DMS 273 (cell line): ENCODE data around the gene TIMM8A.

Source experiments
- DNase-seq: peaks from one replicate; lab custom pipeline; 2025; ENCODE audit not compliant: unreplicated experiment; lab: John Stamatoyannopoulos, UW

Gene TIMM8A

GRCh38 chrX:101348452-101349192 lies at the start of gene TIMM8A:
TIMM8A (minus strand) TSS chrX:101348742; CDS start chrX:101348664, 78 bp downstream.
- peak; percentile 92 for DNase-seq

DNA sequence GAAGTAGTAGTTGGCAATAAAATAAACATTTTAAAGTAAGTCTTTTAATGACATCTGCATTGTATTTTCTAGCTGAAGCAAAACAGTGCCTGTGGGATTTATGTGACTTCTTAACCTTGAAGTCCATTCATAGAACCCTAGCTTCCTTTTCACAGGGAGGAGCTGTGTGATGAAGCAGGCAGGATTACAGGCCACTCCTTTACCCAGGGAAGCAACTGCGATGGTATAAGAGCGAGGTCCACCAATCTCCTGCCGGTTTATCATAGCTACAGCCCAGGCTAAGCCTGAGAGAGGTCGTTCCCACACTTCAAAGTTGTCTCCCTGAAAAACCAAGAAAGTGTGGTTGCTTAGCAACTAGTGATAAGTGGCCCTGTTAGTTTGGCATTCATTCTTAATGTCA lies 49.2 kb upstream of the TIMM8A start:
- DNase-seq = peak; percentile 47

- peak; percentile 47 for DNase-seq
Measured at GRCh38 chrX:101395789-101396188, 47.2 kb upstream of the TIMM8A start.

DNA sequence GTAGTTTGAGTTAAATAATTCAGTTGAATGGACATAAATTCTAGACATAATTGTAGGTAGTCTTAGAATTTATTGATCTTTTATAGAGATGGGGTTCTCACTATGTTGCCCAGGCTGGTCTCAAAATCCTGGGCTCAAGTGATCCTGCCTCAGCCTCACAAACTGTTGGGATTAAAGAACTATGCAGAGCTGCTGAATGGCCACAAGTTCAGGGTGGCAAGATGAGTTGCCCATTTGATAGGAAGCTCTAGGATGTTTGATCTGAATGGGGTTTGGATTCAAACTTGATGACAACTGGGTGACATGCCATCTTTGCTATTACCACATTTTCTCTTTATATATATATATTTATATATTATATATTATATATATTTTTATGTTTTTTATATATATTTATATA lies 45.8 kb upstream of the TIMM8A start:
- peak; percentile 28 for DNase-seq

GRCh38 chrX:101393530-101394305 lies 45.2 kb upstream of the TIMM8A start:
- DNase-seq = no peak

DNA sequence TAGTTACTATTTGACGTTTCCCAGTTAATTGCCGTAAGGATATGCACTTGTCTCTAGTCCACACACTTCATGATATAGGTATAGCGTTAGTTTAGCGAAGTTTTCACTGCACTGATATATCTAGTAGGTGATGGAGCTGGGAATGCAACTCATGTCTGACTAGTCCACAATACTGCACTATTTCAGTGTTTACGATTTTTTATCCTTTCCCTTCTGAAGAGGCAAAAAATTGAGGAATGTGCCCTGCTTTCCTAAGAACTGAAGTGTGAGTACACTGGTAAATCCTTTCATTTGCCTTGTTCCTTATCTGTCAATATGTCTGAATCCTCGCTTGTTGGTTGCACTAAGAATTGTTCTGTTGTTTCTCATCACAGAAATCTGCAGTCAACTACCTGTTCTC lies 43.3 kb upstream of the TIMM8A start:
- DNase-seq = no peak

- DNase-seq = peak; percentile 96
Measured at GRCh38 chrX:101390664-101391525, 42.4 kb upstream of the TIMM8A start, which contains the start of gene RPL36A. RPL36A (plus strand) TSS chrX:101391011; CDS start chrX:101391044, 33 bp downstream.

DNA sequence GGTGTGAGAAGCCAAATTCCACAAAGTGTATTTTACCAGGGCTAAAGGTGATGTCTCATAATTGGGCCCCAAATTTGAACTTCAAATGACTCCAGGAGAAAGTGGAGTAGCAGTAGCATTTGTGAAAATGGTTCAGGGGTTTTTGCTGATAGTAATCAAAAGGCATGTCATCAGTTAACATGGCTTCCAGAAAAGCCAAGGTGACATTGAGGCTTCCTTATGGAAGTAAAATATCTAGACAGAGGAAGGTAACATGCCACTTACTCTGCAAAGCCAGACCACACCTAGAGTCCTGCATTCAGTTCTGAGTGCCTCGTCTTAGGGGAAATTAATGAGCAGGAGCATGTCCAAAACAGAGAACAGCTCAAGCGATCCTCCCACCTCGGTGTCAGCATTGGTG lies 40.1 kb upstream of the TIMM8A start:
- DNase-seq = no peak

- no peak for DNase-seq
Measured at GRCh38 chrX:101386542-101386885, 38.0 kb upstream of the TIMM8A start.

DNA sequence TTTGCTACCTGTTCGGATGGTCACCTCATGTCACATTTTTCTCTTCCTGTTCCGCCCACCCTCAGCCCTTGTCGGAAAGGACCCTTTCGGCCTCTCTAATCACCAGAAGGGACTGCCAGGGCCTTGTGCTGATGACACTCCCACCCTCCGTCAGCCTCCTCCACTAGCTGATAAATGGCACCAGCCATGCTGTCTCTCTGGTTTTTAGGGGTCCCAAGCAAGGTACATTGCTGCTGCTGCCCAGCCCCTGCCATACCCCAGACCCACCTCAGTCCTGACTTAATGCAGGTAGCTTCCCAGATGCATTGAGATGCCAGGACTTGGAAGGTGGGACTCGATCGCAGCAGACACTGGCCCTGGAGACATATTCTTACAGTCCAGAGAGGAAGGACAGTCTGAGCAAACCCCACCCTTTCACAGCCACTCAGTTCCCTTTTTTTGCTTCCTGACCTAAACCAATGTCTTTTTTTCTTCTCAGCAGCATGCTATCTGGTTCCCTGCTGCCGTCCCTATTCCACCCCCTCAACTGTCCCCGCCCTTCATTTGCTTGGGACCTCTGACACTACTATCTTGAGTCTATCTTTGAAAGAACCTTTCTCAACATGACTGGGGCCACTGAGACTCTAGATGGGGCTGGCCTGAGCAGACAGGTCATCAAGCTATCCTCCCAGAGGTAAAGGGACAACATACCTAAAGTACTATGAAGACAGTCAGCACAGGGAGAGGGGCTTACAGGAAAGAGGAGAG lies 37.4 kb upstream of the TIMM8A start, which contains the start of gene BTK:
Gene BTK (minus strand): TSS at position 397 of the 747 bp plus-strand sequence. CDS start 10,907 bp downstream, outside the sequence.
- DNase-seq = no peak

DNA sequence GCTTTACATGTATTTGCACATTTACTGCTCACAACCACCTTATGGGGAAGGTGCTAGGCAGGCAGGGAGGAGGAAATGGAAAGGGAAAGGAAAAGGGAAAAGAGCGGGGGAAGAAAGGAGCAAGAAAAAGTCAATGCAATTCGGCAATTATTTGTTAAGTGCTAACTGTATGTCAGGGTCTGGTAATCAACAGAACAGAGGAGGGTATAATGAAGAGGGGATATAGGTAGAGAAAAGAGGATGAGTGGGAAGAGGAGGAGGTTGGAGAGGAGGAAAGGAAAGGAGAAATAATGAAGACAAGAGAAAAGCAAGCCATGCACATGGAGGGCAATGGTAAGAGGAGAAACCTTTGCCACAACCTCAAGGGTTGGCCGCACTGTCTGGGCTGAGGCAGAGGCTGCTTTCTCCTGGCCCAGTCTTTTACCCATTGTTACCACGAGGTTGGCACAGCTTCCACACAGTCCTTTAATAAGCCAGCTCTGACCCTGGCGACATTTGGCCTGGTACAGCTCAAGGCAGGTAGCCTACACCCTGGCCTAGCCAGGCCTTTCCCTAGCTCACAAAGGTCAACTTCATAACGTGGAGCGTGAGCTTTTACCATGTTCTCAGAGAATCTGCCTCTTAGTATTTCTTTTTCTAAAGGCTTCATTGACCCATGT lies 36.6 kb upstream of the TIMM8A start:
- DNase-seq = no peak

GRCh38 chrX:101383679-101384205 lies 35.2 kb upstream of the TIMM8A start:
- peak; percentile 45 for DNase-seq

DNA sequence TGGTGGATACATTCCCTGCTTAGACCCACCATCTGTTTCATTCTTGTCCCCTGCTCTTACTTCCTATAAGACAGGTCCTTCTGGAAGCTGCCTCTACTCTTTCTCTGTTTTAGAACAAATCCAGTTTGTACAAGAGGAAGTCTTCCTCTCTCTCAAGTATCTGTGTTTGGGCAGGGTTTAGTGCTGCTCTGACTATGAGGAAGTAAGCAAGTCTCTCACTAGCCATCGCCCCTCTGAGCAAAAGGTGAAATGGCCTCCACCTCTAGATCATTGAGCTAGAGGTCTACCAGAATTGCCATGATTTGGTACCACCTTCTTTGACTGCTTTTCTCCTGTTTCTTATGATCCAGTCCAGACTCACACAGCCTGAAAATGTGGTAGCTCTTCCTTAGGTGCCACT lies 29.0 kb upstream of the TIMM8A start:
- DNase-seq = no peak

DNA sequence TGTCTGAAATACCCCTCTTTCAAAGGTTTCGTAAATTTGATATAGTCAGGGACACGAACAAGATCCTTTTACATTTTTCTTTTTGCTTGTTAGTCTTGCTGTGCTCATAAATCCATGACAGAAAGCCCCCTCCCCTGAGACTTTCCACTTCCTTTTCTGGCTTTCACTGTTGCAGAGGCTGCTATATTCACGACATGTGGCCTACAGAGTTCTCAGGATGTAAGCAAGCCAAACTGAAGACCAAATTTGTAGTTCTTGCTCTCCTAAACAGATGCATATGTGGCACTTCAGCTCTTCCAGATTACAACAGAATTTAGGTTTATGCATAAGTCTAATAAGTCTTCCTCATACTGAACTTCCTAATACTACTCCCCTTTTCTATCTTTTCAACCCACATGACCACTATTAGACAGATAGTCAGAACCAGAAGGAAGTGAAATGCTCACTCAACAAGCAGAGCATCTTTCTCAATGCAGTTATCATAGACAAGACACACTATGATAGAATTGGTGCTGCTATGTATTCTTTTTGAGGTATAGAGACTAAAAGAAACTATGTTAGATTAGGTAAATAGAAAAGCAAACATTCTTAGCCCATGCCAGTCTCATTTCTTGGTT lies 22.5 kb upstream of the TIMM8A start:
- DNase-seq = no peak

- no peak for DNase-seq
Measured at GRCh38 chrX:101369687-101370086, 21.1 kb upstream of the TIMM8A start.

GRCh38 chrX:101368800-101369199 lies 20.3 kb upstream of the TIMM8A start:
- DNase-seq = no peak

GRCh38 chrX:101365301-101365795 lies 16.8 kb upstream of the TIMM8A start:
- DNase-seq = no peak

- no peak for DNase-seq
Measured at GRCh38 chrX:101362757-101363156, 14.2 kb upstream of the TIMM8A start.

DNA sequence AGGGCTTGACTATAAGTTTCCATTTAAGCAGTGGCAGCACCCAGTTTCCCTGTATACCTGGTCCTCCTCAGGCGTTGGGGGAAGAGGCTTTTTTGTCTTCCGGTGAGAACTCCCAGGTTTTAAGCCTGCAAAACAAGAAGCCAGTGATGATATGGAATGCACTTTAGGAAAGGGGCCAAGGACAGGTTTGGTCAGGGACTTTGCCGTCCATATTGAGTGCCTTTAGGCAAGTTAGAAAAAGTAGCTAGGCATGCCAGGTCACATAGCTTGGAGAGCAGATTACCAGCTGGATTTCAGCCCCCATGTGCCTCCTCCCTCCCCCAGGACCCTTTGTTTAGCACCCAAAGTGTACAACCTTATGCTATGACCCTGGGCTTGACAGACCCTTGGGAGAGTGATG lies 13.6 kb upstream of the TIMM8A start:
- no peak for DNase-seq
